ENCODE measurements around the gene TBC1D22A.

Gene TBC1D22A

DNA sequence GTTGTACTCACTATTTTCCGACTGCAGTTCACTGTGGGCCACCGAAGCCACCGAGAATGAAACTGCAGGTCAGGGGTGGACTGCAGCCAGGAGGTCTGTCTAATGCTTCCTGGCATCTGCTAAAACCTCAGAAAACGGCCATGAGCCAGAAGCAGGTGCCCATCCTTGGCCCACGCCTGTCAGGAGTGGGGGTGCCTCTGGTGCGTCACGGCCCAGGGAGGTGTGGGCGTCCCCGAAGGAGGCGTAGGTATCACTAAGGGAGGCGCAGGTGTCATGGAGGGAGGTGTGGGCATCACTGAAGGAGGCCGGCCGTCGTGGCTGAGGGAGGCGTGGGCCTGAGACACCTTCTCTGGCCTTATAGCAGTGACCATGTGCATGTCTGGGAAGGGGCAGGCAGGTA, 456.2 kb downstream of the TBC1D22A start:
- no peak for DNase-seq

DNA sequence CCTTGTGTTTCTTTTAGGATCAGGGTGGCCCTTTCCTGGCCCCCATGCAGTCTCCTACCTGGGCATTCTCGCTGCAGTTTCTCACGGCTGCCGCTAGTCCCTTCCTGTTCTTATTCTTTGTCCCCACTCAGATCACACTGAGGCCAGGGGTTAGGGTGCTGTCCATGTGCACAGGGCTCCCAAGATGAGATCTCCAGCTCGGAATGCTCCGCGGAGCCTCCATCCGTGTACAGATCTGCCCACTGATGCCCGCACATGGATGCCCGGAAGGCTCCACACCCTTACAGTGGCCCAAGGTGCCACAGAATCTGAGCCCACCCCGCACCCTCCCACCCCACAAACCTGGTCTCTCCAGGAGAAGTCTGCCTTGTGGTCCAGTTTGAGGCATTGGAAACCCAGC, 457.3 kb downstream of the TBC1D22A start:
- no peak for DNase-seq

GRCh38 chr22:47220752-47221151, 458.3 kb downstream of the TBC1D22A start:
- no peak for DNase-seq

DNA sequence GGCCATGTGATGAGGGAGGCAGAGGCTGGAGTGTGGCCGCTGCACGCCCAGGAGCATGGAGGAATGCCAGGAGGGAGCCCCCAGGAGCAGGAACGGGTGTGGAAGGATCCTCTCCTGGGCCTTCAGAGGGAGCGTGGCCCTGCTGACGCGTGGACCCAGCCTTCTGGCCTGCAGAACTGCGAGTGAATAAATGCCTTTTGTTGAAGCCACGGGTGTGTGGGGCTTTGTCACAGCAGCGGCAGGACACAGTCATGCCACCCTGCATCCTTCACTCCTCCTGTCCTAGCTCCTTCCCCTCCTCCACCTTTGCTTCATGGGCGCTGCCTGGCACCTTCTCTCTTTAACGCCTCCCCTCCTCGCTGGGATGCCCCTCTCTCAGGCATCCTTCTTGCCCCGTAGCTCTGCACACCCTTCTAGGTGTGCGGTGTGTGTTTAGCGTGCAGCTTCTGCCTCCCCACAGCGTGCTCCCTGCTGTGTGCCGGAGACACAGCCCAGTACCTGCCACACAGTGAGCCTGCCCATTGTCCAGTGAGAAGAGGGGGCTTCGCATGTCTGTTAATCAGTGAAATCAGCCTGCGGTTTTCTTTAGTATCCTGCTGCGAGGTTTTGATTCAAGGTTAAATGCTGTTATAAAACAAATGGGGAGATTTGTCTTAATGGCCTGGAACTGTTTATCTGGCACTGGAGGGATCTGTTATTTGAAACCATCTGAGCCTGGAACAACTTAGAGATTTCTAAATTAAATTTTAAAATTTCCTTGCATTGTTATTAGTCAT, 459.6 kb downstream of the TBC1D22A start:
- DNase-seq, result peak; percentile 42

Data from DMS79 (cell line).